ENCODE results near the gene HOXB5.

DNA sequence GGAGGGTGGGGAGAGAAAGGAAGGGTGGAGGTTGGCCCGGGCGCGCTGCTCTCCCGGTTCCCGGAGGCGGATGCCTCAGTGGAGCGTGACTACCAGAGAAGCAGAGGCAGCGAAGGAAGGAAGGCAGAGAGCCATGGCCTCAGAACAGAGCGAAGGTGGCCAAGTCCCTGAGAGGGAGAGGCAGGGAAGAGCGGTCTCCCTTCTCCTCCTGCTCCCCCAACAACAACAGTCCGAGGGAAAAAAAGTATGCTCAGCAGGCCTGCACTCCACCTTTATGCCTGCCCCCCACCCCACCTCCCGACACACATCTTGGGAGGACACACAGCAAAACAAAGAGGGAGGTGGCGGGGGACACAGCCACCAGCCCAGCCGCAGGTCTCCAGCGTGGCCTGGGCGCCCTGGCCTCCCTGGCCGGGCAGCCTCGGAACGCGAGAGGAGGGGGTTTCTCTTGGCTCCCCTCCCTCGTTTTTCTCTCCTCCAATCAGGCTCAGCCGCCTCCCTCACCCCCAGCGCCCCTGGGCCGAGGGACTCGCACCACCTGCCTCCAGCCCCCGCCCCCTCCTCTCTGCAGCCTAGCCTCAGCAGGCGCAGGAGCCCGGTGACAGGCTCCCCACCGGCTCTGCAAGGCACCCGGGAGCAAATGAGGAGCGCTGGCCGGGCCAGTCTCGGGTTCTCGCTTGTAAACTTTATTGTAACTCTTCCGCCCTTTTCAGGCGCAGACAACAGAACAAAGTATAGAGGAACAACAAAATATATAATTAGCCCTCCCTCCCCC lies 18.3 kb upstream of the HOXB5 start:
- TF ChIP-seq EP300 (IDR thresholded peaks at IDR 0.05) (no peak), POLR2A (IDR thresholded peaks at IDR 0.05) (no peak), POLR2AphosphoS5 (IDR thresholded peaks at IDR 0.05) (no peak)

All from upper lobe of left lung (tissue), 4 donors.